Keratinocyte (primary cell): Measurements from ENCODE around the gene DLG1. TPM values are rescaled to one million over a fixed set of nuclear protein-coding genes. Genes with fewer than 3 reads are reported as not detected.
"Not testable (repeated sequence)": the region's sequence is repeated elsewhere in the genome, so short reads cannot be mapped to it uniquely, and the experiment has no call there.

Source experiments
- DNase-seq: peaks from one replicate; pipeline ENCODE4 v3.0.0-alpha.2; 2011; ENCODE audit warnings: low read depth, missing footprints, low spot score
- FAIRE-seq: peaks from 2 replicates; lab custom pipeline; 2011; peaks lifted over from hg19 to GRCh38; lab: Jason Lieb, UNC
- H2AFZ ChIP-seq: 2 replicates; pipeline ENCODE4 v1.6.0; 2012; ENCODE audit warnings: low read length, control low read depth, inconsistent platforms; ENCODE audit not compliant: control insufficient read depth
- H3K27ac ChIP-seq: 2 replicates; pipeline ENCODE4 v1.5.1; 2011; ENCODE audit warnings: low read length; ENCODE audit not compliant: control insufficient read depth, insufficient read depth
- H3K27me3 ChIP-seq: 3 replicates; pipeline ENCODE4 v1.6.0; 2011; ENCODE audit warnings: low read length; ENCODE audit not compliant: control insufficient read depth, insufficient read depth; ENCODE audit errors: extremely low read depth
- H3K36me3 ChIP-seq, 2 experiments: 2 replicates in 1 of 2; 3 replicates in 1 of 2; pipeline ENCODE4 v1.5.1; 2011; ENCODE audit warnings: low read length in 2 of 2, mild to moderate bottlenecking in 1 of 2; ENCODE audit not compliant: control insufficient read depth in 2 of 2, insufficient read depth in 2 of 2; ENCODE audit errors: extremely low read depth in 1 of 2
- H3K4me1 ChIP-seq: 3 replicates; pipeline ENCODE4 v1.5.1; 2011; ENCODE audit warnings: low read length; ENCODE audit not compliant: control insufficient read depth, insufficient read depth; ENCODE audit errors: extremely low read depth
- H3K4me2 ChIP-seq: 3 replicates; pipeline ENCODE4 v1.6.0; 2011; ENCODE audit warnings: low read depth, low read length; ENCODE audit not compliant: control insufficient read depth, insufficient read depth; ENCODE audit errors: extremely low read depth
- H3K4me3 ChIP-seq, 3 experiments: fragments of 200-600 bp in 1 of 3; sonication (generic) in 1 of 3; 2 replicates in 2 of 3; 3 replicates in 1 of 3; pipeline ENCODE4 v1.5.1; 2011 to 2016; ENCODE audit warnings: low read length in 3 of 3, mild to moderate bottlenecking in 3 of 3, control low read depth in 2 of 3, inconsistent platforms in 1 of 3, low read depth in 1 of 3, mixed read lengths in 1 of 3, mixed run types in 1 of 3, moderate library complexity in 1 of 3; ENCODE audit not compliant: control insufficient read depth in 2 of 3, insufficient read depth in 2 of 3; ENCODE audit errors: extremely low read depth in 1 of 3
- H3K79me2 ChIP-seq: 2 replicates; pipeline ENCODE4 v1.6.0; 2012; ENCODE audit warnings: low read length; ENCODE audit not compliant: control insufficient read depth, insufficient read depth
- H3K9ac ChIP-seq: 3 replicates; pipeline ENCODE4 v1.6.0; 2011; ENCODE audit warnings: low read length; ENCODE audit not compliant: control insufficient read depth, insufficient read depth; ENCODE audit errors: extremely low read depth
- H3K9me1 ChIP-seq: 3 replicates; pipeline ENCODE4 v1.6.0; 2011; ENCODE audit warnings: low read length; ENCODE audit not compliant: control insufficient read depth, insufficient read depth; ENCODE audit errors: extremely low read depth
- H3K9me3 ChIP-seq: 2 replicates; pipeline ENCODE4 v1.5.1; 2012; ENCODE audit warnings: low read depth, low read length; ENCODE audit not compliant: control insufficient read depth
- H4K20me1 ChIP-seq: 3 replicates; pipeline ENCODE4 v1.6.0; 2011; ENCODE audit warnings: low read length; ENCODE audit not compliant: control insufficient read depth, insufficient read depth; ENCODE audit errors: extremely low read depth
- CTCF ChIP-seq, 3 experiments: IDR thresholded peaks in 1 of 3; conservative IDR thresholded peaks in 1 of 3; optimal IDR thresholded peaks in 1 of 3; 2 replicates in 2 of 3; 3 replicates in 1 of 3; pipeline versions ENCODE3 to v1.5.1; 2011; ENCODE audit warnings: low read length in 3 of 3, mild to moderate bottlenecking in 3 of 3, moderate library complexity in 2 of 3, control low read depth in 1 of 3, inconsistent platforms in 1 of 3; ENCODE audit not compliant: insufficient read depth in 2 of 3; ENCODE audit errors: extremely low read depth in 1 of 3
- EZH2 ChIP-seq: IDR thresholded peaks from one replicate; pipeline ENCODE4 v1.6.1; 2012; ENCODE audit warnings: inconsistent platforms, mild to moderate bottlenecking, low read length, moderate library complexity
- dilution Hi-C: fragments of 300-500 bp; cut with MboI; formaldehyde crosslinking; loops from one replicate; pipeline ENCODE4 v1.7.0; 2020; ENCODE audit warnings: low sequenced_read_pairs; ENCODE audit not compliant: extremely low pct_ligation_motif_present
- polyA plus RNA-seq, 5 experiments: library from polyadenylated mRNA; depleted of rRNA in 3 of 5; stranded (reverse) in 3 of 5; stranded (forward) in 1 of 5; unstranded in 1 of 5; fragments of >200 nt; gene quantifications; 1 replicate in 1 of 5; 2 replicates in 3 of 5; 3 replicates in 1 of 5; pipeline versions ENCODE4 v1.2.1 to v1.2.3, GENCODE V29; 2011 to 2012; ENCODE audit warnings: missing spikeins in 2 of 5, low read depth in 1 of 5, low replicate concordance in 1 of 5

Gene DLG1
- polyA plus RNA-seq, 1 donor (not counting 4 experiments of a cell fraction or from before 2014, with no cell fraction given) = 139 TPM

DNA sequence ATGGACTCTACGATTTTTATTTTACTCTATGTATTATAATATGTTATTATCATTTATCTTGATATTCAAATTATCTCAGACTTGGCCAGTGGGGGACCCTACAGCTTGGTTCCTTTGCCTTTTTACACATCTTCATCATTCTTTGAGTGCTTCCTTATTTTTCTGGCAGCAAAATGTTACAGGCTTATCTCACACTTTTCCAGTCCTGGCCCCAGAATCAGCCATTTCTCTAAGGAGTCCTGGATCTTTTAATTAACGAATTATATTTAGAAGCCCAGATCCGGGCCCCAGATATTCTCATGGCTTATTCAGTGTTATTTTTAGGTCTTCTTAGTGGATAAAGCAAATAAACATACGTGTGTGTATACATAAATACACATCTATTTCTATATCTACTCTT, 236.0 kb downstream of the DLG1 start:
- Histone ChIP-seq H3K4me3 (no peak overlapping the region), H4K20me1 (no peaks in the 10 kb centered on the region), H3K79me2 (no peaks in the 10 kb centered on the region), H3K9me3 (no peaks in the 10 kb centered on the region), H3K27ac (no peak overlapping the region), H3K9me1 (no peaks in the 10 kb centered on the region), H3K4me1 (no peaks in the 10 kb centered on the region), H3K9ac (no peak overlapping the region), H3K4me2 (no peak overlapping the region), H3K27me3 (no peaks in the 10 kb centered on the region), H3K36me3 (peaks cover 16 to 55% of the 10 kb centered on the region in 2 experiments), H2AFZ (no peak overlapping the region)
- DNase-seq (no peak), FAIRE-seq (no peak)
- dilution Hi-C loops = no loop called here
- TF ChIP-seq CTCF (optimal IDR thresholded peaks at IDR 0.05 in 1 of 3, IDR thresholded peaks at IDR 0.05 in 1 of 3, conservative IDR thresholded peaks at IDR 0.05 in 1 of 3; ENCODE audit: extremely low read depth in 1 of 3, insufficient read depth in 2 of 3, low read length in 3 of 3) = no peak
- TF ChIP-seq EZH2 = no peak

DNA sequence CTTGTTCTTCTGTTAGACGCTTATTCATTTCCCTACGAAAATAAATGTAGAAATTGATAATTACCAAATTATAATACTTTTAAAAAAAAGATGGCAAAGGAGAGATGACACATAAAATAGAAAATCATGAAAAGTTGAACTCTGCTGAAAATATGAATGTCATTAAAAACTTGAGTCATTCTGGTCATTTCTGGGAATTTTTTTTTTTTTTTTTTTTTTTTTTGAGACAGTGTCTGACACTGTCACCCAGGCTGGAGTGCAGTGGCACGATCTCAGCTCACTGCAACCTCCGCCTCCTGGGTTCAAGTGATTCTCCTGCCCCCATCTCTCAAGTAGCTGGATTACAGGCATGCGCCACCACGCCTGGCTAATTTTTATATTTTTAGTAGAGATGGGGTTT, 246.8 kb downstream of the DLG1 start:
- H3K9me1 ChIP-seq, H3K9ac ChIP-seq, H3K4me2 ChIP-seq, H3K27ac ChIP-seq, H3K4me3 ChIP-seq, H3K4me1 ChIP-seq, H3K27me3 ChIP-seq, dilution Hi-C loops, H3K79me2 ChIP-seq, H3K9me3 ChIP-seq, H4K20me1 ChIP-seq, FAIRE-seq, H2AFZ ChIP-seq, DNase-seq: not testable (repeated sequence)
- H3K36me3 ChIP-seq = peaks cover 23 to 27% of the 10 kb centered on the region in 2 experiments

DNA sequence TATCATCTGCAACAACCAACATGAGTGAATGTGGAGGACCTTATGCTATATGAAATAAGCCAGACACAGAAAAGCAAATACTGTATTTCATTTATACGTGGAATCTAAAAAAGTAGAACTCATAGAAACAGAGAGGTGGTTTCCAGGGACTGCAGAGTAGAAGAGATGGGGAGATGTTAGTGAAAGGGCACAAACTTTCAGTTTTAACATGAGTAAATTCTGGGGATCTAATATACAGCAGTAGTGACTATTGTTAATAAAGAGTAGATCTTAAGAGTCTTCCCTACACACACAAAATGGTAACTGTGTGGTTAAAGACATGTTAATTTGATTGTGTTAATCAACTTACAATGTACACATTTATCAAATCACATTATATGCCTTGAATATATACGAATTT, 247.9 kb downstream of the DLG1 start:
- H3K4me1 ChIP-seq = no peaks in the 10 kb centered on the region

More for the DNA sequence above, 247.9 kb downstream of the DLG1 start:
- TF ChIP-seq EZH2 = no peak
- TF ChIP-seq CTCF (optimal IDR thresholded peaks at IDR 0.05 in 1 of 3, IDR thresholded peaks at IDR 0.05 in 1 of 3, conservative IDR thresholded peaks at IDR 0.05 in 1 of 3; ENCODE audit: extremely low read depth in 1 of 3, insufficient read depth in 2 of 3, low read length in 3 of 3) = no peak
- Histone ChIP-seq H3K4me2 (no peak overlapping the region), H3K27me3 (no peaks in the 10 kb centered on the region), H3K79me2 (no peaks in the 10 kb centered on the region), H2AFZ (no peak overlapping the region), H3K4me3 (no peak overlapping the region), H3K9me1 (no peaks in the 10 kb centered on the region), H3K36me3 (peaks cover 19 to 30% of the 10 kb centered on the region in 2 experiments), H3K9ac (no peak overlapping the region), H4K20me1 (no peaks in the 10 kb centered on the region), H3K9me3 (no peaks in the 10 kb centered on the region), H3K27ac (no peak overlapping the region)
- DNase-seq (no peak), FAIRE-seq (no peak)
- dilution Hi-C loops = no loop called here
